Ishikawa (cell line): Measurements from ENCODE around the gene ZBTB45.

Experiments
- CEBPB ChIP-seq: IDR thresholded peaks from 2 replicates; pipeline ENCODE4 v1.6.1; 2012
- EP300 ChIP-seq: IDR thresholded peaks from 2 replicates; pipeline ENCODE4 v1.6.1; 2012; ENCODE audit warnings: borderline replicate concordance
- FOXM1 ChIP-seq: IDR thresholded peaks from 2 replicates; pipeline ENCODE4 v1.6.1; 2012; ENCODE audit warnings: low read depth, borderline replicate concordance
- MAX ChIP-seq: IDR thresholded peaks from 2 replicates; pipeline ENCODE4 v1.6.1; 2012
- TCF12 ChIP-seq: IDR thresholded peaks from 2 replicates; pipeline ENCODE4 v1.6.1; 2012; ENCODE audit warnings: low read depth
- USF1 ChIP-seq: IDR thresholded peaks from 2 replicates; pipeline ENCODE4 v1.6.1; 2012

GRCh38 chr19:58522709-58523108 is 3.1 kb upstream of the ZBTB45 start:
- no peak for TF ChIP-seq EP300
- no peak for TF ChIP-seq CEBPB
- TF ChIP-seq TCF12: no peak
- no peak for TF ChIP-seq FOXM1
- no peak for TF ChIP-seq USF1
- no peak for TF ChIP-seq MAX
